AG04450 (cell line): ENCODE data around the gene MDM2. TPM values are rescaled to one million over a fixed set of nuclear protein-coding genes. Genes with fewer than 3 reads are reported as not detected.

Experiments used
- CTCF ChIA-PET: fragments of 300-600, 350-600 bp; formaldehyde crosslinking; extraction: SDS; loops from one replicate; lab custom pipeline; 2022; ENCODE audit warnings: antibody characterized with exemption, inconsistent platforms; lab: Charles Lee
- POLR2A ChIA-PET: fragments of 350-600 bp; formaldehyde crosslinking; extraction: SDS; loops from one replicate; lab custom pipeline; 2021; ENCODE audit warnings: antibody characterized with exemption, inconsistent platforms; lab: Yijun Ruan, JAX
- DNase-seq: peaks from one replicate; pipeline ENCODE4 v3.0.0-alpha.2; 2011; ENCODE audit warnings: low read depth, low spot score
- H3K27ac ChIP-seq: one replicate; pipeline ENCODE4 v1.5.1; 2012; ENCODE audit warnings: low read depth, low read length, control low read depth
- H3K27me3 ChIP-seq: one replicate; pipeline ENCODE4 v1.6.0; 2012; ENCODE audit warnings: low read length; ENCODE audit not compliant: control insufficient read depth, insufficient read depth
- H3K4me3 ChIP-seq: 2 replicates; pipeline ENCODE4 v1.5.1; 2011; ENCODE audit warnings: mild to moderate bottlenecking, low read depth, low read length, control low read depth
- H3K9me3 ChIP-seq: 2 replicates; pipeline ENCODE4 v1.5.1; 2012; ENCODE audit warnings: low read length; ENCODE audit not compliant: control insufficient read depth, insufficient read depth
- polyA plus RNA-seq: library from polyadenylated mRNA; depleted of rRNA; stranded (reverse); fragments of >200 nt; gene quantifications from 2 replicates; pipeline ENCODE4 v1.2.3, GENCODE V29; 2011
- TF ChIP-seq, protein P1 (sequence below): IDR thresholded peaks from 2 replicates; pipeline ENCODE4 v1.5.1; 2011; ENCODE audit warnings: low read depth, low read length, control low read depth, inconsistent platforms

The MDM2 gene
- polyA plus RNA-seq, 1 experiment: 82.2 TPM

DNA sequence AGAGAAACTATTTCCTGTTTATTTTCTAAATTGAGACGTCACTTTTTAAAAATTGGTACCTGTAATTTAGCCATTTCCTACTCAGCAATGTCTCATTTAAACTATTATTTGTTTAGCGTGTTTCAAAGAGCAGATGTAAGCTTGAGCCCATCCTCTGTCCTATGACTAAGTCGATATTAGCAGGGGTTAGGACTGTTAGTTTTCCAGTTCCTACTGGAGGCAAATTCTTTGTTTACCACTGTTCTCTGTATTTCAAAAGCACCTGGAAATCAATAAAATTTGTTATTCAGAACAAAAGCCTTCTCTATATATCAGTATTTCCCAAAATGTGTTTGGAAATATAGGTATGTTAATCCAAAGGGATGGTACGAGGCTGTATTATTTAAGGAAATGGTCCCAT is 42.4 kb downstream of the MDM2 start:
- TF ChIP-seq, protein P1, sequence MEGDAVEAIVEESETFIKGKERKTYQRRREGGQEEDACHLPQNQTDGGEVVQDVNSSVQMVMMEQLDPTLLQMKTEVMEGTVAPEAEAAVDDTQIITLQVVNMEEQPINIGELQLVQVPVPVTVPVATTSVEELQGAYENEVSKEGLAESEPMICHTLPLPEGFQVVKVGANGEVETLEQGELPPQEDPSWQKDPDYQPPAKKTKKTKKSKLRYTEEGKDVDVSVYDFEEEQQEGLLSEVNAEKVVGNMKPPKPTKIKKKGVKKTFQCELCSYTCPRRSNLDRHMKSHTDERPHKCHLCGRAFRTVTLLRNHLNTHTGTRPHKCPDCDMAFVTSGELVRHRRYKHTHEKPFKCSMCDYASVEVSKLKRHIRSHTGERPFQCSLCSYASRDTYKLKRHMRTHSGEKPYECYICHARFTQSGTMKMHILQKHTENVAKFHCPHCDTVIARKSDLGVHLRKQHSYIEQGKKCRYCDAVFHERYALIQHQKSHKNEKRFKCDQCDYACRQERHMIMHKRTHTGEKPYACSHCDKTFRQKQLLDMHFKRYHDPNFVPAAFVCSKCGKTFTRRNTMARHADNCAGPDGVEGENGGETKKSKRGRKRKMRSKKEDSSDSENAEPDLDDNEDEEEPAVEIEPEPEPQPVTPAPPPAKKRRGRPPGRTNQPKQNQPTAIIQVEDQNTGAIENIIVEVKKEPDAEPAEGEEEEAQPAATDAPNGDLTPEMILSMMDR: no peak
- CTCF ChIA-PET: interaction anchor here (2.0 kb wide), 1 partner anchor 20 kb away, joined by 6 read pairs; no protein-coding TSS in a partner anchor
- no peak overlapping the region for H3K27ac ChIP-seq
- no peak overlapping the region for H3K4me3 ChIP-seq
- H3K27me3 ChIP-seq: no peaks in the 10 kb centered on the region
- POLR2A ChIA-PET: interaction anchor here (0.6 kb wide), 1 partner anchor 35 kb away, joined by 5 read pairs; no protein-coding TSS in a partner anchor
- no peak for DNase-seq
- no peaks in the 10 kb centered on the region for H3K9me3 ChIP-seq

DNA sequence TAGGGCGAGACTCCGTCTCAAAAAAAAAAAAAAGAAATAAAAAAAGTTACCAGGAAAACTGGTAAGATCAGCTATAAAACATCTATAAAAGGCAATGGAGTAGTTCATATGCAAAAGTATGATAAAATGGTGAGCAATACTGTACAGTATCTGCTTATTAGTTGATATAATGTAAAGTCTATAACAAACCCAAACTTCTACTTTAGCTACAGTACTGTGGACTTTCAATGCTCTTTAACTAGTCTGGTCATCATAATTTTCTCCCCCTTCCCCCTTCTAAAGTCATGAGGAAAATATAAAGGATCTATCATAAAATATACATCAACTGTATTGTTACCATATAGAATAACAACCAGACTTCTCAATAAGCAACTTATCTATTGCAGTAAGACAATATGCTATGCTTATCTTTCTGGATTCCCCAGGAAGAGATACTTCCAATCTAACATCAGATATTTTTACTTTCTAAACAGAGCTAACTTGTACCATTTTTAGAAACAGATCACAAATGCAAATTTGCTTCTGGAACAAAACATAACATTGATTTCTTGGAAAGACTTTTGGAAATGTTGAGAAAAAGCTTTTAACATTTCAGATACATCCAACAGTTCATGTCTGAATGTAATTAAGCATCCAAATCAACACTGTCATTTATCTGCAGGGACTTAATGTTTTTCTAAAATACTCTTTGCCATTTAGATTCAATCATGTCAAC is 43.8 kb downstream of the MDM2 start:
- TF ChIP-seq, protein P1: no peak
- Histone ChIP-seq H3K9me3 (no peaks in the 10 kb centered on the region), H3K4me3 (no peak overlapping the region), H3K27me3 (no peaks in the 10 kb centered on the region), H3K27ac (no peak overlapping the region)
- ChIA-PET CTCF (interaction anchor here (1.0 to 2.0 kb wide), 2 partner anchors 21 to 22 kb away, joined by 3 to 6 read pairs; no protein-coding TSS in a partner anchor), POLR2A (no interaction called here)
- no peak for DNase-seq

DNA sequence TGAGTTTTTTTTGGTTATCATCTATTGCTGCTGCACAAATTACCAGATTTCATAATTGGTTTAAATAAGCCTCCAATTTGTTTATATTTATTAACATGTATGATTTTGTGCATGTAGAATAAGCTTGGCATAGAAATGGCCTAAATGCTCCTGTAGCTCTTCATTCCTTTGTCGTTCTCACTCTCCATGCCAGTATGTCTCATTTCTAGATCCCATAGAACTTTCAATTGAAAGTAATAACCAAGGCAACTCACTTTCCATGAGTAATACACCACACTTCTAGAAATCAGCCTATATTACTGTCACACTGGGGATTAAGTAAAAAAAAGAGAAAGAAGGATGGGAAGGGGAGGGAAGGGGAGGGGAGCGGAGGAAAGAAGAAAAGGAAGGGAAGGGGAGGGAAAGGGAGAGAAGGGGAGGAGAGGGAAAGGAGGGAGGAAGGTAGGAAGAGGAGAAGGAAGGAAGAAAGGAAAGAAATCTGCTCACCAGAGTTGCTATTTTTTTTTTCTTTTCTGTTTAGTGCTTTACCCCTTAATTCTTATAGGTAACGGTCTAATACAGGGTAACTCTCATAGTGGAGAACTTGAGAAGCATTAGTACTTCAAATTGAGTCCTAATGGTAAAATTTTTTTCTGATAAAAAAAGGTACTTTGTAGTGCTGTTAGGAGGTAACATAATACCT is 45.6 kb downstream of the MDM2 start:
- TF ChIP-seq, protein P1: no peak
- ChIA-PET CTCF (interaction anchor here (0.8 to 1.7 kb wide), 2 partner anchors 9 to 386 kb away, joined by 5 to 9 read pairs; no protein-coding TSS in a partner anchor), POLR2A (no interaction called here)
- Histone ChIP-seq H3K27me3 (no peaks in the 10 kb centered on the region), H3K9me3 (no peaks in the 10 kb centered on the region), H3K4me3 (no peak overlapping the region), H3K27ac (no peak overlapping the region)
- DNase-seq: no peak

DNA sequence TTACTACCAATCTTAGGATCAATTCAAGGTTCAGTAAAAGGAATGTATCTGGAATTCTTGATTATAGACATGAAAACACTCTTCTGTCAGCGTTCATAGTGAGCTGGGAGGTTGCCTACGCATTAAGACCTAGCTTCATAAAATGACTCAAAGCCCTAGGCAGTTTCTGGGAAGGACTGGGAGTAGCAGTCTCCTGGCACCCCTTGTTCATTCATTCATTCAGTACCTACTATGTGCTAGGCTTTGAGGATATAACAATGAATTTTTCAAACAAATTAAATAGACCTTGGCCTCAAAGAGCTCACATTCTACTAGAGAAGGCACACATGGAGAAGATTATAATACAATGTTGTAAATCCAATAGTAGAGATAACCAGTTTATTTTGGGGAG is 46.1 kb downstream of the MDM2 start:
- Histone ChIP-seq H3K27me3 (no peaks in the 10 kb centered on the region), H3K27ac (no peak overlapping the region), H3K4me3 (no peak overlapping the region), H3K9me3 (no peaks in the 10 kb centered on the region)
- POLR2A ChIA-PET: no interaction called here
- no peak for DNase-seq
- TF ChIP-seq, protein P1: no peak
- CTCF ChIA-PET: interaction anchor here (0.9 to 1.7 kb wide), 2 partner anchors 9 to 303 kb away, joined by 3 to 5 read pairs; no protein-coding TSS in a partner anchor

DNA sequence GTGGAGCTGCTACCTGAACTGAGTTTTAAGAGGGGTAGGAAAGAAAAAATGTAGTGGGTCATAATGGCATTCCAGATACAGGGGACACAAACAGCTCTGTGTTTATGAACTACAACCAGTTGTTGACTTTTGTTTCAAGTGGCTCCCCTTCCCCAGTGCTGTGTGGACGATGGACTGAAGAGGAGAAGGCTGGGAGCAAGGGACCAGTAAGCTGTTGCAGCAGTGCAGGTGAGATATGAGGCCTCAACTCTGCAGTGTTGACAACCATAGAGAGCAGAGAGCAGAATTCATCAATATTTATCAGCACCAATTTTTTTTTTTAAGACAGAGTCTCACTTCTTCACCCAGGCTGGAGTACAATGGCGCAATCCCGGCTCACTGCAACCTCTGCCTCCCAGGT is 46.6 kb downstream of the MDM2 start:
- TF ChIP-seq, protein P1: no peak
- POLR2A ChIA-PET: no interaction called here

More for the DNA sequence above, 46.6 kb downstream of the MDM2 start:
- H3K9me3 ChIP-seq: no peaks in the 10 kb centered on the region
- no peaks in the 10 kb centered on the region for H3K27me3 ChIP-seq
- CTCF ChIA-PET: interaction anchor here (0.9 to 1.7 kb wide), 2 partner anchors 8 to 302 kb away, joined by 3 to 5 read pairs; no protein-coding TSS in a partner anchor
- no peak overlapping the region for H3K27ac ChIP-seq
- DNase-seq: no peak
- no peak overlapping the region for H3K4me3 ChIP-seq
